H1 (cell line): ENCODE results near the gene MDFIC. TPM values are rescaled to one million over a fixed set of nuclear protein-coding genes. Genes with fewer than 3 reads are reported as not detected.
A peak's percentile ranks its signal among the peaks of the same experiment; 100 is the strongest.

Source experiments
- CTCF ChIA-PET: fragments of 300-600 bp; sonication (Branson Sonifier 250); formaldehyde crosslinking; loops from one replicate; lab custom pipeline; 2021; ENCODE audit not compliant: partially characterized antibody; lab: Charles Lee
- POLR2A ChIA-PET: fragments of 300-600 bp; sonication (Branson Sonifier 250); formaldehyde crosslinking; loops from one replicate; lab custom pipeline; 2021; ENCODE audit warnings: inconsistent platforms; ENCODE audit not compliant: partially characterized antibody; lab: Charles Lee
- DNase-seq, 2 experiments: peaks; one replicate each; pipeline versions ENCODE4 v3.0.0 to v3.0.0-alpha.2; 2010 to 2022; ENCODE audit warnings: low spot score in 2 of 2, low read depth in 1 of 2, mixed read lengths in 1 of 2
- FAIRE-seq: peaks from 2 replicates; lab custom pipeline; 2011; peaks lifted over from hg19 to GRCh38; lab: Jason Lieb, UNC
- H2AFZ ChIP-seq: 2 replicates; pipeline ENCODE4 v1.8.1; 2012; ENCODE audit warnings: low read length, inconsistent platforms
- H2AK5ac ChIP-seq: 2 replicates; pipeline ENCODE4 v1.6.1; 2013; ENCODE audit warnings: low read depth, low read length
- H2BK120ac ChIP-seq: replicated peaks from 2 replicates; pipeline ENCODE3; 2013; ENCODE audit warnings: low read depth, low read length, inconsistent platforms
- H2BK12ac ChIP-seq: 2 replicates; pipeline ENCODE4 v1.6.1; 2013; ENCODE audit warnings: low read depth, low read length
- H2BK15ac ChIP-seq: 2 replicates; pipeline ENCODE4 v1.6.1; 2013; ENCODE audit warnings: low read length
- H2BK20ac ChIP-seq: 2 replicates; pipeline ENCODE4 v1.6.1; 2013; ENCODE audit warnings: low read length
- H2BK5ac ChIP-seq: 2 replicates; pipeline ENCODE4 v1.6.1; 2013; ENCODE audit warnings: low read depth, low read length
- H3K14ac ChIP-seq: 2 replicates; pipeline ENCODE4 v1.6.1; 2013; ENCODE audit warnings: inconsistent platforms; ENCODE audit not compliant: insufficient read length
- H3K18ac ChIP-seq: 2 replicates; pipeline ENCODE4 v1.6.1; 2013; ENCODE audit warnings: low read length; ENCODE audit errors: extremely low read depth
- H3K23ac ChIP-seq: 2 replicates; pipeline ENCODE4 v1.6.1; 2013; ENCODE audit warnings: inconsistent platforms; ENCODE audit not compliant: insufficient read length
- H3K23me2 ChIP-seq: 2 replicates; pipeline ENCODE4 v1.6.1; 2013; ENCODE audit warnings: low read depth, low read length
- H3K27ac ChIP-seq: 2 replicates; pipeline ENCODE4 v1.6.1; 2011; ENCODE audit warnings: low read depth, low read length, inconsistent platforms
- H3K27me3 ChIP-seq, 4 experiments: replicated peaks in 1 of 4; 1 replicate in 1 of 4; 2 replicates in 3 of 4; pipeline versions ENCODE4 v1.6.1 to v1.8.1; 2011 to 2013; ENCODE audit warnings: low read length in 3 of 4, mild to moderate bottlenecking in 3 of 4, inconsistent platforms in 2 of 4, mixed read lengths in 2 of 4, moderate library complexity in 1 of 4; ENCODE audit not compliant: control insufficient read depth in 3 of 4, insufficient read depth in 3 of 4; ENCODE audit errors: extremely low read depth in 1 of 4
- H3K36me3 ChIP-seq, 4 experiments: 2 replicates each; pipeline versions ENCODE4 v1.6.1 to v1.8.1; 2011 to 2013; ENCODE audit warnings: mild to moderate bottlenecking in 4 of 4, low read length in 3 of 4, moderate library complexity in 2 of 4, control low read depth in 1 of 4, inconsistent platforms in 1 of 4; ENCODE audit not compliant: insufficient read depth in 4 of 4, control insufficient read depth in 2 of 4
- H3K4ac ChIP-seq: replicated peaks from 2 replicates; pipeline ENCODE3; 2013; ENCODE audit warnings: low read length, low read depth, mixed read lengths, inconsistent platforms; ENCODE audit not compliant: insufficient read length
- H3K4me1 ChIP-seq, 4 experiments: replicated peaks in 1 of 4; 1 replicate in 1 of 4; 2 replicates in 3 of 4; pipeline versions ENCODE4 v1.6.1 to v1.8.1; 2011 to 2013; ENCODE audit warnings: low read length in 3 of 4, inconsistent platforms in 2 of 4, mixed read lengths in 1 of 4; ENCODE audit not compliant: insufficient read depth in 4 of 4, control insufficient read depth in 3 of 4
- H3K4me2 ChIP-seq, 2 experiments: 2 replicates each; pipeline versions ENCODE4 v1.6.1 to v1.8.1; 2011 to 2013; ENCODE audit warnings: low read depth in 2 of 2, low read length in 2 of 2, control low read depth in 1 of 2, inconsistent platforms in 1 of 2, mild to moderate bottlenecking in 1 of 2; ENCODE audit not compliant: insufficient read depth in 1 of 2
- H3K4me3 ChIP-seq, 4 experiments: fragments of 200-600, 300-600 bp in 1 of 4; sonication (generic), shearing (Covaris generic), sonication (Bioruptor Twin) in 1 of 4; 2 replicates each; pipeline versions ENCODE4 v1.5.1 to v1.8.1; 2011 to 2016; ENCODE audit warnings: low read length in 4 of 4, low read depth in 3 of 4, control low read depth in 2 of 4, inconsistent platforms in 2 of 4, mild to moderate bottlenecking in 2 of 4, mixed read lengths in 1 of 4, moderate library complexity in 1 of 4; ENCODE audit not compliant: insufficient read depth in 2 of 4; ENCODE audit errors: extremely low read depth in 1 of 4
- H3K56ac ChIP-seq: replicated peaks from 2 replicates; pipeline ENCODE3; 2013; ENCODE audit warnings: low read depth, mild to moderate bottlenecking, mixed read lengths, low read length, inconsistent platforms; ENCODE audit not compliant: insufficient read length
- H3K79me1 ChIP-seq: 2 replicates; pipeline ENCODE4 v1.6.1; 2013; ENCODE audit warnings: low read depth, low read length, control low read depth
- H3K79me2 ChIP-seq, 2 experiments: 2 replicates each; pipeline versions ENCODE4 v1.6.1 to v1.8.1; 2012 to 2013; ENCODE audit warnings: low read length in 2 of 2, mild to moderate bottlenecking in 2 of 2, inconsistent platforms in 1 of 2; ENCODE audit not compliant: insufficient read depth in 2 of 2, control insufficient read depth in 1 of 2
- H3K9ac ChIP-seq, 4 experiments: replicated peaks in 1 of 4; 1 replicate in 1 of 4; 2 replicates in 3 of 4; pipeline versions ENCODE4 v1.6.1 to v1.8.1; 2011 to 2013; ENCODE audit warnings: low read depth in 3 of 4, low read length in 3 of 4, control low read depth in 2 of 4, mild to moderate bottlenecking in 2 of 4, moderate library complexity in 2 of 4, inconsistent platforms in 1 of 4; ENCODE audit errors: extremely low read depth in 1 of 4
- H3K9me3 ChIP-seq, 2 experiments: 2 replicates each; pipeline versions ENCODE4 v1.6.1 to v1.8.1; 2012 to 2013; ENCODE audit warnings: mild to moderate bottlenecking in 2 of 2, moderate library complexity in 2 of 2, control low read depth in 1 of 2, inconsistent platforms in 1 of 2, low read depth in 1 of 2, low read length in 1 of 2, mixed read lengths in 1 of 2; ENCODE audit not compliant: insufficient read depth in 2 of 2
- H4K20me1 ChIP-seq, 2 experiments: replicated peaks in 1 of 2; 2 replicates each; pipeline versions ENCODE3 to v1.8.1; 2011 to 2013; ENCODE audit warnings: inconsistent platforms in 2 of 2, low read length in 2 of 2, mild to moderate bottlenecking in 1 of 2; ENCODE audit not compliant: insufficient read depth in 2 of 2, control insufficient read depth in 1 of 2
- H4K5ac ChIP-seq: 2 replicates; pipeline ENCODE4 v1.6.1; 2013; ENCODE audit warnings: low read length, low read depth, mixed read lengths, inconsistent platforms; ENCODE audit not compliant: insufficient read length
- H4K8ac ChIP-seq: 2 replicates; pipeline ENCODE4 v1.8.0; 2013; ENCODE audit warnings: mild to moderate bottlenecking, moderate library complexity, low read length, inconsistent platforms; ENCODE audit not compliant: insufficient read depth; ENCODE audit errors: extremely low read depth
- H4K91ac ChIP-seq: replicated peaks from 2 replicates; pipeline ENCODE3; 2013; ENCODE audit warnings: low read length, mixed read lengths, inconsistent platforms; ENCODE audit not compliant: insufficient read length
- EGR1 ChIP-seq: IDR thresholded peaks from 2 replicates; pipeline ENCODE4 v1.6.1; 2011; ENCODE audit warnings: low read depth, low read length, borderline replicate concordance
- WGBS, 2 experiments: shearing (Covaris generic) in 1 of 2; methylation state at CpG; one replicate each; pipeline versions ENCODE4 v1.1.6 to v1.1.7; 2013 to 2015; ENCODE audit warnings: low lambda C conversion rate in 2 of 2, mixed read lengths in 2 of 2, inconsistent platforms in 1 of 2, low coverage in 1 of 2, missing lambda C conversion rate in 1 of 2; ENCODE audit not compliant: insufficient replicate concordance in 2 of 2, insufficient coverage in 1 of 2, insufficient read length in 1 of 2; ENCODE audit errors: extremely low coverage in 1 of 2, missing lambda C conversion rate in 1 of 2; 5-methylcytosine and 5-hydroxymethylcytosine counted together
- polyA plus RNA-seq, 7 experiments: library from polyadenylated mRNA; depleted of rRNA in 3 of 7; stranded (reverse) in 5 of 7; unstranded in 2 of 7; fragments of >200 nt in 5 of 7; fragments of 200-250 nt in 2 of 7; gene quantifications; 1 replicate in 5 of 7; 2 replicates in 1 of 7; 4 replicates in 1 of 7; pipeline versions ENCODE4 v1.2.1 to v1.2.3, GENCODE V29; 2011 to 2013; ENCODE audit warnings: missing spikeins in 2 of 7, mixed read lengths in 2 of 7
- total RNA-seq: library from RNA; stranded (reverse); fragmentation: NEBNext Ultra II Directional; extraction: Animal tissue kit (Norgen Biotek cat#: 25700); gene quantifications from 2 replicates; pipeline ENCODE4 v1.2.1, GENCODE V29; 2021

The MDFIC gene
- total and polyA plus RNA-seq, 2 of the 8 experiments (the other 6 are each of a cell fraction or from before 2014, with no cell fraction given), result 2.3 to 11.4 TPM

DNA sequence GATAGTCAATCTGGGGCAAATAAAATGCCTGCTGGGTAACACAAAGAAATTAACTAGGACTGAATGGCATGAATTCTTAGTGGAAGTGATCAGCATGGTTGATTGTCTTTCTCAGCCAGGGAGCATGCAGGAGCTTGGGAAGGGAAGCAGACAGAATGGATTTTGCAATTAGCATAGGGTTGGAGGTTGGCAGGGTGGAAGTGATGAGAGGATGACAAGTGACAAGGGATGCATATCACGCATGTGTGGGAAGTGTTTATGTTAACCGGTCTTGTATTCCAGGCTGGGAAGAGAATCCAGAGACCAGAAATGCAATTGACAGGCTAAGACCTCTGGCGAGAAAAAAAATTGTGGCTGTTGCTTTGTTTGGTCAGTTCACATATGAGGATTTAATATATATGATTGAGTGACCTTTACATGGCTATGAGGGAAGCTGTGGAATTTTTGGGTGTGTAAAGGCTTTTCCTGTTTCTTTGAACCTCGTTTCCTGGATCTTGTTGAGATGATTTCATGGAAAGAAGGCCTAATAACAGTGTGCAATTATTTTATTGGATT, 8.3 kb downstream of the MDFIC start:
- peak overlapping the region; percentile 29 to 39; a peak in 3 of 4 replicates for H3K4me2 ChIP-seq
- H3K79me1 ChIP-seq, result no peaks in the 10 kb centered on the region
- no peak overlapping the region for H4K5ac ChIP-seq
- H3K9ac ChIP-seq, result no peak overlapping the region
- no peak overlapping the region for H3K14ac ChIP-seq
- H4K8ac ChIP-seq, result no peak overlapping the region
- peaks cover 0 to 4% (median 3%) of the 10 kb centered on the region in 4 experiments; a peak in 4 of 7 replicates for H3K4me1 ChIP-seq
- H3K79me2 ChIP-seq, result no peaks in the 10 kb centered on the region; a peak in 1 of 4 replicates
- no peaks in the 10 kb centered on the region for H4K20me1 ChIP-seq
- no peak overlapping the region for H2BK5ac ChIP-seq
- ChIA-PET POLR2A (interaction anchor here (0.9 kb wide), 1 partner anchor 10 kb away, joined by 3 read pairs; no protein-coding TSS in a partner anchor), CTCF (interaction anchor here (0.5 to 2.1 kb wide), 3 partner anchors 9 to 1251 kb away, joined by 3 to 5 read pairs (median 4); no protein-coding TSS in a partner anchor)
- H3K36me3 ChIP-seq, result no peaks in the 10 kb centered on the region
- no peak overlapping the region for H2AFZ ChIP-seq
- no peaks in the 10 kb centered on the region for H3K9me3 ChIP-seq
- no peak overlapping the region for H2BK20ac ChIP-seq
- no peak overlapping the region for H2BK120ac ChIP-seq
- FAIRE-seq (peak; percentile 60), DNase-seq (no peak)
- H3K27me3 ChIP-seq, result no peaks in the 10 kb centered on the region
- no peak overlapping the region for H3K18ac ChIP-seq
- H3K4ac ChIP-seq, result no peak overlapping the region
- H3K56ac ChIP-seq, result no peak overlapping the region
- no peak overlapping the region for H3K23ac ChIP-seq
- H3K23me2 ChIP-seq, result no peaks in the 10 kb centered on the region
- H2BK15ac ChIP-seq, result no peak overlapping the region
- H4K91ac ChIP-seq, result no peak overlapping the region
- peak overlapping the region in 1 of 4 experiments; percentile 18; a peak in 1 of 8 replicates for H3K4me3 ChIP-seq
- H2BK12ac ChIP-seq, result no peak overlapping the region
- 21% methylated on average over 4 of the region's 4 CpGs; no CpG with 5 or more reads in 1 of the 2 experiments for WGBS, 2 experiments
- H2AK5ac ChIP-seq, result no peak overlapping the region
- H3K27ac ChIP-seq, result no peak overlapping the region
- no peak for TF ChIP-seq EGR1
